GM19025 (cell line): ENCODE measurements around the gene CAPZA1.

Experiments
- ATAC-seq: cut with Tn5 transposase; IDR thresholded peaks from one replicate; pipeline ENCODE4 v1.9.1; 2021; ENCODE audit warnings: mild to moderate bottlenecking, low read depth, moderate library complexity; ENCODE audit not compliant: unreplicated experiment

The CAPZA1 gene

DNA sequence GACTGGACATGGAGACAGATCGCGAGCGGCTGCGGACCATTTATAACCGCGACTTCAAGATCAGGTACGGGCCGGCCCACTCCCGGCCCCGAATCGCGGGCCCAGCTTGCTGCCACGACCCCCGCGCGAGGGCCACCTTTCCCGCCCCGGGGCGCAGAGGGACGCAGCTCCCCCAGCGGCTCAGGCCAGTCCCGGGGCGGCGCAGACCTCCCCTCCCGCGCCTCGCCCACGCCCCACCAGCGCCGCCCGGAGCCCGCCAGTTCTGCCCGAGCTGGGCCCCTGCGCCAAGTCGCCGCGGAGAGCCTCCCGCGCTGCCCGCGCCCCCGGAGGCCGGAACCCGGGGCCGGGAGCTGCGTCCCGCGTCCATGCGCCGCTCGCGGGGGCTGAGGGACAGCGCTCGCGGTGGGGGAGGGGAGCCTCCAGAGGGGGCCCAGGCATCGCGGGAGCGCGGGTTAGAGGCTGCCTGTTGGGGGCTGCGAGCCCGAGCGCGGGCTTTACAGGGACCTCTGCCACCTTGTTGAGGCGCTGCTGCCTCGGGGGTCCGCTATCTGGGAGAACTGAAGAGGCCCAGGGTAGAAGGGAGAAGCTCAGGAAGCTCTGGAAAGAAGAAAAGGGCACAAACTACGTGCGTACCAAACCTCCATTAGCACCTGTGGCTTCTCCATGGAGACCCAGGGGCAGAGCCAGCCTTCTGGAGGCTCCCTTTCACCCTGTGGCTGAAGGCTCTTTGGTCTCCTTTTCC is 55.5 kb downstream of the CAPZA1 start:
- ATAC-seq: peak; percentile 39

DNA sequence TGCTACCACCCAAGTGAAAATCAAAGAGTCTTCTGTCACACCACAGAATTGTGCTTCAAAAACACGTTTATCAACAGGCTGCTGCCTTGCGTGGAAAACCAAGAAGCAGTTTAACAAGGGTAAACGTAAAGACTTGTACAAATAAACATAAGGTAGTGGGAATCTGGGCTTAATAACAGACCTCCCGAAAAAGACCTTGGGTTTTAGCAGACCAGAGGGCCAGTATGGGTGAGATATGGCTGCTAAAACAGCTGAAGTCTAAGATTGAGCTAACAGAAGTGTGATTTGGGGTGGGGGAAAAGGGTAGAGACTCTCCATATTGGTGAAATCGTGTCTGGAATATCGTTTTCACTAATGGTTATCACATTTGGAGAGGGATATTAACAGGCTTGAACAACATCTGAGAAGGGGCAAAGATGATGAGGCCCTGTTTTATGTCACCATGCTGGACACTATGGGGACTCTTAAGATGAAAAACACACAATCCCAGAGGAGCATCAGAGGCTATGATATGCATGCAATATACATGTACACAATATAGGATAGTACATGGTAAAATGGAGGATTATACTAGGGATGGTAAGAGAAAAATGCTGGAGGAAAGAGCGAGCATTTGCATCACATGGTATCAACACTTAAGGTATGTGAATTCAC is 56.2 kb downstream of the CAPZA1 start:
- no peak for ATAC-seq

DNA sequence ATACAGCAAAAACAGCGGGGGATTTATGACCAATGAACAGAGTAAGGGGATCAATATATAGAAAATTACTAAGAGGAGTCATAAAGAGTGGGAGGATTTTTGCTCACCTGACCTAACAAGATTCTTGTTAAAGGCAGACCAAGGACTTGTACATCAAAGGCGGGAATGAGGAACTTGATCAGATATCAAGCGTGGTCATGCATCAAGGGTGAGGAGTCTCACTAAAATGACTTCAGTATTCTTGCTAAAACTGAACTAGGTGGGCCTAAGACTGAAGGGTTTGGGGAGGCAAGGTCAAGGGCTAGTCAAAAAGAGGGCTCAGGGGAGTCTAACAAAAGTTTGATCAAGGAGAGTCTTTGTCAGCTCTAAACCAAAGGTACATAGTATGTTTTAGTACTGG is 56.9 kb downstream of the CAPZA1 start:
- ATAC-seq: no peak

DNA sequence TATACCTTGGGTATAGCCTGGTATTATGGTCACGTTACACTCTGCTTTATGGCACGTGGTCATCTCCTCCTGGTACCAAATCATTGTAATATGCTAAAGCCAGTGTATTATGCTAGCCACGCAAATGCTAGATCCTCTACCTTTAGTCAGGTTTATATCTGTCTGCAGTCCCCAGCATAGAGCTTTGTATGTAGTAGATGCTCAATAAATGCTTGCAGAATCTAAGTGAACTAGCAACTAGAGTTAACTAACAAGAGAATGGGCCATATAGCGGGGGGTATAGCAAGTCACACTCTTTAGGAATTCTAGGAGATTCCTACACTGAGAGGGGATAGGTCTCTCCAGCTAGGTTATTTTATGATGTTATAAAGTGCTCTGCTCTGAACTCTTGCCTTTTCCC is 57.9 kb downstream of the CAPZA1 start:
- no peak for ATAC-seq

DNA sequence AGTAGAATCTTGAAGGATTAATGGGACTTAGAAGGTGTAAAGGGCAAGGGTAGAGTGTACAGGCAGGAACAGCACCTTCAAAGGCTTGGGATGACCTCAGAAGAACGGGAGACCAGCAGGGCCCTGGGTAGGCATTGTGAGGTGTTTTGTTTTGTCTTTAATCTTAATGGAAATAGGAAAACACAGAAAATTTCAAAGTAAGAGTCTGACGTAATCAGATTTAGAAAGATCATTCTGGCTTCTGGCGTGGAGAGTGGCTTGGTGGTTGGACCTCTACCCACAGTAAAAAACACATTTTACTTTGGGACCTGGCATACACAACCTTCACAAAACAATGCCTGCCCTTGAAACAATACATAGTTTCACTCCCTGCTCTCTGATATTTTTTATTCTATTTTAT is 59.0 kb downstream of the CAPZA1 start:
- no peak for ATAC-seq

- no peak for ATAC-seq
Observed at GRCh38 chr1:112685913-112686312, 66.3 kb downstream of the CAPZA1 start.

GRCh38 chr1:112686417-112686816 is 66.8 kb downstream of the CAPZA1 start:
- ATAC-seq: no peak

DNA sequence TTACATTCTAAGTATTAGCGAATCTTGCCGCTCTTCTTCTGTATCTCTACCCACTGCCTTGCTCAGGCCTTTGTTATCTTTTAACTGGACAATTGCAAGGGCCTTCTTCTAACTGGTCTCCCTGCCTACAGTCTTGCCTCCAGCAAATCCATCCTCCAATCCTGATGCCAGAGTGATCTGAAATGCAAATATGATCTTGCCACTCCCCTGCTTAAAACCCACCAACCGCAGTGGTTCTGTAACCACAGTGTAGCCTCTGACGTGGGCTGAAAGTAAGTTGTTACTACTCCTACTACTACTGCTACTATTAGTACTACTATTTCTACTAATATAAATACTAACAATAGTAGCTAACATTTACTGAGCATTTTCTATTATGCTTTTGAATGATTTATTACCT is 67.2 kb downstream of the CAPZA1 start:
- no peak for ATAC-seq

- no peak for ATAC-seq
Observed at GRCh38 chr1:112687361-112687760, 67.7 kb downstream of the CAPZA1 start.

- ATAC-seq: no peak
Observed at GRCh38 chr1:112687785-112688496, 68.3 kb downstream of the CAPZA1 start.

- ATAC-seq: no peak
Observed at GRCh38 chr1:112688781-112689193, 69.2 kb downstream of the CAPZA1 start.

DNA sequence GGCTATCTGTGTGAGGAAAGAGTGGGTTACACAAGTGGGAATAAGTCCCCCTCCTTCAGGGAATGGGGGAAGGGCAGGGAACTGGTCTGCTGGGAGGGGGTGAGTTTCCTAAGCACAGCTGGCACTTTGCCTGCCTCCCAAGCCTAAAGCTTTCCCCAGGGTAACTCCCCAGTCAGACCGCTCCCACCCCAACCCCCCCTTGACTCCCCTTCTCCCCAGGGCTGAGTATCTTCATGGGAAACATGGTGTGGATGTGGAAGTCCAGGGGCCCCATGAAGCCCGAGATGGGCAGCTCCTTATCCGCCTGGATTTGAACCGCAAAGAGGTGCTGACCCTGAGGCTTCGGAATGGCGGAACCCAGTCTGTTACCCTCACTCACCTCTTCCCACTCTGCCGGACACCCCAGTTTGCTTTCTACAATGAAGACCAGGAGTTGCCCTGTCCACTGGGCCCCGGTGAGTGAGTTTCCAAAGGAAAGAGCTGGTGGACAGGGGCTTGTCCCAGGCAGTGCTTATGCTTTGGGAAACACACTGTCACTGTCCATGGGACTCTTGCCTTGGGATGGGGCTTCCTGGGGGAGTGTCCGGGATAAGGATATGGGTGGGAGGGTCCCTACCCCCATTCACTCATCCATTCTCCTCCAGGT is 69.7 kb downstream of the CAPZA1 start:
- no peak for ATAC-seq

DNA sequence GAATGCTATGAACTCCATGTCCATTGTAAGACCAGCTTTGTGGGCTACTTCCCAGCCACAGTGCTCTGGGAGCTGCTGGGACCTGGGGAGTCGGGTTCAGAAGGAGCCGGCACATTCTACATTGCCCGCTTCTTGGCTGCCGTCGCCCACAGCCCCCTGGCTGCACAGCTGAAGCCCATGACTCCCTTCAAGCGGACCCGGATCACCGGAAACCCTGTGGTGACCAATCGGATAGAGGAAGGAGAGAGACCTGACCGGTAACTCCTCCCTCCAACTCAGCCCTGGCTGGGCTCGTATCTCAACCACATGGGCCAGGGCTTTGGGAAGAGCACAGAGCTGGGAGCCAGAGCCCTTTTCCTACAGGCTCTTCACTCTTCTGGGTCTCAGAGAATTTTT is 70.2 kb downstream of the CAPZA1 start:
- no peak for ATAC-seq

- no peak for ATAC-seq
Observed at GRCh38 chr1:112692681-112693080, 73.0 kb downstream of the CAPZA1 start.

DNA sequence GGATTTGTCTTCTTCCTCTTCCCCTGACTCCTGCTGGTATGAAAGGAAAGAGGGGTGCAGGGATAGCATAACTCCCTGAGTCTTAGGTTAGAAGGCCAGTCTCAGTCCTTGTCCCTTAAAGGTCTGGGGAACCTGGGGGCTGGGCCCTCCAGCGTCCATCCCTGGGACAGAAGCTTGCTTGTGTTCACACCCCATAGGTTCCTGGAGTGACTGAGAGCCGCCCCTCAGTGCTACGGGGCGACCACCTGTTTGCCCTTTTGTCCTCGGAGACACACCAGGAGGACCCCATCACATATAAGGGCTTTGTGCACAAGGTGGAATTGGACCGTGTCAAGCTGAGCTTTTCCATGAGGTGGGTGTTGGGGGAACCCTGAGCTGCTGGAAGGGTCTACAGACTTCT is 74.2 kb downstream of the CAPZA1 start:
- no peak for ATAC-seq

GRCh38 chr1:112694363-112694929 is 74.8 kb downstream of the CAPZA1 start:
- no peak for ATAC-seq

DNA sequence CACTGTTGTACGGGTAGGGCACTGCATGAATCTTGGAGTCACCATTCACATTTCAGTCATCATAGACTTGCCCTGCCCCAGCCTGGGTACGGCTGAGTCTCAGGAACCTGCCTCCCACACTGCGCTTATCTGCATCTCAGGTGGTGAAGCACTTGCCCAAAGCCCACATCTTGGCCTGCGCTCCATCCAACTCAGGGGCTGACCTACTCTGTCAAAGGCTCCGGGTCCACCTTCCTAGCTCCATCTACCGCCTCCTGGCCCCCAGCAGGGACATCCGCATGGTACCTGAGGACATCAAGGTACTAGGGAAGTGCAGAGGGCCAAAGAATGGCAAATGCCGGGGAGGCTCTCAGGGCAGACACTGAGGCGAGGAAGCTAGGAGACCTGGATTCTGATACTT is 75.6 kb downstream of the CAPZA1 start:
- ATAC-seq: no peak

DNA sequence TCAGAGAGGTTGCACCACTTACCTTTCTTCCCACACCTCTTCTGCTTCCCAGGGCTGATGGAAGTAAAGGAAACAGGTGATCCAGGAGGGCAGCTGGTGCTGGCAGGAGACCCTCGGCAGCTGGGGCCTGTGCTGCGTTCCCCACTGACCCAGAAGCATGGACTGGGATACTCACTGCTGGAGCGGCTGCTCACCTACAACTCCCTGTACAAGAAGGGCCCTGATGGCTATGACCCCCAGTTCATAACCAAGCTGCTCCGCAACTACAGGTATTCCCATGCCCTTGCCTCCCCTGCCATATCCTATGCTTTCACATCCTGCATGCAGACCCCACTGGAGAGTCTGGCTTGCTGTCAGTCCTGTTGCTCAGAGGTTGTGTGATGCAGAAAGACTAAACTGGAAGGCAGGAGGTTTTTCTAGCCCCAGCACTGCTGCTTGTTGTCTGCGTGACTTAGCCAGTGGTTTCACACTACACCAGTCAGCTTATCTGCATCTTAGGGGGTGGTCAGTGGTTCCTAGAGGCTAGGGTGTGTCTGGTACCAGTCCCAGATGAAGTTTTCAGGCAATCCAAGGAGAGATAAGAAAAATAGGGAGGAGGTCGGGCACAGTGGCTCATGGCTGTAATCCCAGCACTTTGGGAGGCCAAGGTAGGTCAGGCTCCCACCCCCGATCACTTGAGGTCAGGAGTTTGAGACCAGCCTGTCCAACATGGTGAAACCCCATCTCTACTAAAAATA is 77.1 kb downstream of the CAPZA1 start:
- ATAC-seq: no peak

DNA sequence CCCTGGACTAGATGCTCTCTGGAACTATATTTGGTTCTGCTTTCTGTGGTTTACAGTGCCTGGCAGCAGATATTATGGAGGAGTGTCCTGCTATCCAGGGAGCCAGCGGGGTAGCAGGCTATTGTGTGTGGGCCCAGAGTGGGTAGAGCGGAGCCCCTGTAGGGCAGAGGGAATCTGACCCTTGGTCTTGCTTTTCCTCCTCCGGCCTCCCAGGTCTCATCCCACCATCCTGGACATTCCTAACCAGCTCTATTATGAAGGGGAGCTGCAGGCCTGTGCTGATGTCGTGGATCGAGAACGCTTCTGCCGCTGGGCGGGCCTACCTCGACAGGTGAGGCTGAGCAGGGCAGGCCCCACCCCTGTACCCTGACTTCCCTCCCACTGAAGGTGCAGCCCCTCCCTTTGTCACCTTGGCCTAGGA is 78.2 kb downstream of the CAPZA1 start:
- ATAC-seq: no peak
